ENCODE measurements around the gene PCGF6. TPM values are rescaled to one million over a fixed set of nuclear protein-coding genes. Genes with fewer than 3 reads are reported as not detected.

The PCGF6 gene
- total and polyA plus RNA-seq, 8 donors, result 7.7 to 14.7 (median 12.9) TPM

- Histone ChIP-seq H3K4me3 (no peak overlapping the region), H3K27ac (no peak overlapping the region), H3K9me3 (no peaks in the 10 kb centered on the region), H3K27me3 (peaks cover 0 to 32% of the 10 kb centered on the region in 2 donors), H3K4me1 (no peaks in the 10 kb centered on the region), H3K36me3 (no peaks in the 10 kb centered on the region)
- ATAC-seq, result no peak
- intact Hi-C loops (cut with DNase I), result no loop called here
- no peak for DNase-seq
- TF ChIP-seq CTCF (IDR thresholded peaks at IDR 0.05), result no peak
These were observed 59.4 kb downstream of the PCGF6 start for GRCh38 chr10:103291588-103291987.

DNA sequence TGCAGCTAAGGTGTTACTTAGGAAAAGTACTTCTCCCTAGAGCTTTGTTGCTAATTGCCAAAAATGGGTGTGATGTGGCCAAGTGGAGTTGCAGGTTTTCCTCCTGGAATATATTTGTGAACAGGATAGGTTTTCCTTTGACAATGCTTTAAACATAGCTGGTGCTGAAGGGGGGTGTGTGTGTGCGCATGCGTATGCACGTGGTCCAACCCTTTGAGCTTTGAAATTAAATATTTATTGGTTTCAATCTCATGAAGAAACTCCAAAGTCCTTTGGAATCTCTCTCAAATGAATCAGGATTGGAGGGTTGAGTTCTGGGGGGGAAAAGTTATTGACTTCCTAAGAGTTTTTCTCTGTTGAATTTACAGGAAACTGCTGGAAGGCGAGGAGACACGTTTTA is 62.9 kb downstream of the PCGF6 start:
- peaks cover 0 to 53% of the 10 kb centered on the region in 2 donors for H3K27me3 ChIP-seq
- intact Hi-C loops (cut with DNase I), result no loop called here
- DNase-seq, result no peak
- TF ChIP-seq CTCF (IDR thresholded peaks at IDR 0.05), result no peak
- H3K9me3 ChIP-seq, result no peaks in the 10 kb centered on the region
- H3K4me1 ChIP-seq, result no peaks in the 10 kb centered on the region
- H3K27ac ChIP-seq, result no peak overlapping the region
- no peak for ATAC-seq
- no peaks in the 10 kb centered on the region for H3K36me3 ChIP-seq
- H3K4me3 ChIP-seq, result no peak overlapping the region

DNA sequence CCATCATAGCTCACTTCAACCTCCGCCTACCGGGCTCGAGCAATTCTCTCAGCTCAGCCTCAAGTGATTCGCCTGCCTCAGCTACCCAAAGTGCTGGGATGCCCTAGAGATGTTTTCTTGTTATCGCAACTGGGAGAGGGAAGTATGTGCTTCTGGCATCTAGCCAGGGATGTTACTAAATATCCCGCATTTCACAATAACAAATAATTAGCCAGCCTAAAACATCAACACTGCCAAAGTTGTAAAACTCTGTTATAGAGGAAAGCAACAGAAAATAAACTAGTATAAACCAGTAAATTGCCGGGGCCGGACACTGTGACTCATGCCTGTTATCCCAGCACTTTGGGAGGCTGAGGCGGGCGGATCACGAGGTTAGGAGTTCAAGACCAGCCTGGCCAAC is 66.8 kb downstream of the PCGF6 start:
- ATAC-seq, result peak; percentile 46
- H3K4me1 ChIP-seq, result no peaks in the 10 kb centered on the region
- DNase-seq, result peak in 2 of 4 donors; percentile 26 to 68
- H3K27ac ChIP-seq, result no peak overlapping the region
- no peaks in the 10 kb centered on the region for H3K36me3 ChIP-seq
- H3K9me3 ChIP-seq, result no peaks in the 10 kb centered on the region
- H3K4me3 ChIP-seq, result no peak overlapping the region
- no peak for TF ChIP-seq CTCF (IDR thresholded peaks at IDR 0.05)
- H3K27me3 ChIP-seq, result peaks cover 15 to 81% of the 10 kb centered on the region in 2 donors
- intact Hi-C loops (cut with DNase I), result no loop called here

GRCh38 chr10:103282961-103283360 is 68.0 kb downstream of the PCGF6 start:
- H3K4me3 ChIP-seq, result no peak overlapping the region
- DNase-seq, result no peak
- no peaks in the 10 kb centered on the region for H3K4me1 ChIP-seq
- intact Hi-C loops (cut with DNase I), result no loop called here
- H3K36me3 ChIP-seq, result no peaks in the 10 kb centered on the region
- H3K27ac ChIP-seq, result no peak overlapping the region
- TF ChIP-seq CTCF (IDR thresholded peaks at IDR 0.05), result no peak
- ATAC-seq, result no peak
- H3K9me3 ChIP-seq, result no peaks in the 10 kb centered on the region
- peaks cover 21 to 86% of the 10 kb centered on the region in 2 donors for H3K27me3 ChIP-seq

- Histone ChIP-seq H3K27ac (no peak overlapping the region), H3K4me3 (no peak overlapping the region), H3K27me3 (peaks cover 33 to 86% of the 10 kb centered on the region in 2 donors), H3K9me3 (no peaks in the 10 kb centered on the region), H3K4me1 (peaks cover 2 to 11% of the 10 kb centered on the region in 2 donors), H3K36me3 (no peaks in the 10 kb centered on the region)
- DNase-seq (no peak), ATAC-seq (no peak)
- intact Hi-C loops (cut with DNase I), result no loop called here
- no peak for TF ChIP-seq CTCF (IDR thresholded peaks at IDR 0.05)
These were observed 69.2 kb downstream of the PCGF6 start for GRCh38 chr10:103281753-103282152.

All from left lung (tissue), 10 donors.